Activated CD8-positive, alpha-beta memory T cell treated with anti-CD3 and anti-CD28 coated beads, Interleukin-2, amount 50 U/mL, for 4 hours (primary cell): ENCODE results near the gene SV2C.
"Not testable (repeated sequence)": the region's sequence is repeated elsewhere in the genome, so short reads cannot be mapped to it uniquely, and the experiment has no call there.

Experiments used
- DNase-seq: peaks from one replicate; pipeline ENCODE4 v3.0.0-alpha.2; 2020

The SV2C gene

GRCh38 chr5:76310208-76310607, 227.0 kb downstream of the SV2C start:
- DNase-seq: no peak

- no peak for DNase-seq
These were observed 229.6 kb downstream of the SV2C start for GRCh38 chr5:76312783-76313182.

DNA sequence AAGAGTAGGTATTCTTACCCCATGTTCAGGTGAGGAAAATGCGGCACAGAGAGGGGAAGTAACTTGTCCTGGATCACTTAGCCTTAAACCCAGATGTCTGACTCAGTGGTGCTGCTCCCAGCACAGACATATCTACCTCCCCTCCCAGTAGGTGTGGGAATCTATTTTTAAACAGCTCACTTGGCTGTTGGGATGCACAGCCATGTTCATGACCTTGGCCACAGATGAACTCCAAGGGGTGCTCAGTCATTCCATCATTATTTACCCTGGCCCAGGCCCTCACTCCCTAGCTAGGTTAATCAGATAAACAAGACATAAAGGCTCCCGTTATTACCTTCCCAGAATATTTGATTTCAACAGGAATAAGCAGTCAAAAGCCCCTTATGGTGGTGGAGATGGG, 231.5 kb downstream of the SV2C start:
- DNase-seq: no peak

GRCh38 chr5:76319673-76320072, 236.5 kb downstream of the SV2C start:
- no peak for DNase-seq

GRCh38 chr5:76323494-76323893, 240.3 kb downstream of the SV2C start:
- DNase-seq: not testable (repeated sequence)

GRCh38 chr5:76325326-76325725, 242.1 kb downstream of the SV2C start:
- no peak for DNase-seq

DNA sequence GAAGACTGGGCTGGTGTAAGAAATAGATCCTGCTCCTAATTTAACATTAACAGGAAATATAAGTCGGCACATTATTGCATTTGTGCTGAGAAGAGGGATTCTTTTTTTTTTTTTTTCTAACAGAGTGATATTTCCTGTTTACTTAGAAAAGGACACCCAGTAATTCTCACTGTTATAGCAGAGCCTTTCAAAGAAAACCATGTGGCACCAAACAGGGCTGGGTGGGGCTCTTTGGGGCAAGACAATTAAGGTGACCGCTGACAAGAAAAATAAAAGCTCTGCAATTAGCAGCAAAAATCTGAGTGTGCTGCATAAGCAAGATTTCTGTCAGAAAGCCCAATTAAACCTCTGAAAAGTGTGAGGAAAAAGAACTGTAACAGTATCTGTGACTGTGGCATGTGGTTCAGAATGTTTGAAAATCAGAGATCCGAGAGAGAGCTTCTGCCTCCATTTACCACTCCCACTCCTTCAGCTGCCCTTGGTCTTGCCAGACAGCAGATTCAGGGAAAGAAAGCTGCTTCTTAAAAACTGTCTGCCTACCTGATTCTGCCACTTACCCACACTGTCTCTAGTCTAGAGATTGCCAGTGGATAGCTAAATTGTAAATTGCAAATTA, 242.8 kb downstream of the SV2C start:
- no peak for DNase-seq

DNA sequence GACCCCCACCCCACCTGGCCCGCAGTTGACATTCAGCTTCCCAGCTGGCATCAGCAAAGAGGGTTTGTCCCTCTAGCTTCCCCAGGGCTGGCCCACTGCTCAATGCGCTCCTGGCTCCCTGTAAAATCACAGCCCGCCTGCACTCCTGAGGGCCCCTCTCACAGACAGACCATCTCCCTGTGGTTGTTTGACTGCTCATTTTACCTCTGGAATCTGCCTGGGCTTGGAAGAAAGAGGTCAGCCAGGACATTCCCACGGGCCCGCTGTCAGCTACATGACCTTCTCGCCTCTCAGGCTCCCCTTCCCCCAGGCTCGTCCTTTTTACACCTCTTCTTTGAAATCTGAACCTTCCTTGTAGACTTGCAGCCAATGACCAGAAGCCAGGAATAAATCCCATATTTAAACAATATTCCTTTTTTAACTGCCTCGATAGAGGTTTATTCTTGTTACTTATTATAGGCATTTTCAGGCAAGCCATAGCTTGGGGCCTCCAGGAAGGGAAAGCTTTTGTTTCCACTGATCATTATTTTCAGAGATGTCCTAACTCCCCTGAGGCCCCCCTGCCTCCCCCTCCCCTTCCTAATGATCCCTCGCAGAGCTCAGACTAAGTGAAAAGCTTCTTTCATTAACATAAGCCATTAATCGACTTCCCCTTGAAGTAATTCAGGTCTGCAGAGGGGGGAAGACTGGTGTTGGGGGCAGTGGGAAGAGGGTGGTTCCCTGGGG, 243.6 kb downstream of the SV2C start:
- no peak for DNase-seq

GRCh38 chr5:76329346-76329745, 246.2 kb downstream of the SV2C start:
- no peak for DNase-seq

GRCh38 chr5:76331126-76331525, 247.9 kb downstream of the SV2C start:
- DNase-seq: no peak

GRCh38 chr5:76332102-76332501, 248.9 kb downstream of the SV2C start:
- DNase-seq: no peak

DNA sequence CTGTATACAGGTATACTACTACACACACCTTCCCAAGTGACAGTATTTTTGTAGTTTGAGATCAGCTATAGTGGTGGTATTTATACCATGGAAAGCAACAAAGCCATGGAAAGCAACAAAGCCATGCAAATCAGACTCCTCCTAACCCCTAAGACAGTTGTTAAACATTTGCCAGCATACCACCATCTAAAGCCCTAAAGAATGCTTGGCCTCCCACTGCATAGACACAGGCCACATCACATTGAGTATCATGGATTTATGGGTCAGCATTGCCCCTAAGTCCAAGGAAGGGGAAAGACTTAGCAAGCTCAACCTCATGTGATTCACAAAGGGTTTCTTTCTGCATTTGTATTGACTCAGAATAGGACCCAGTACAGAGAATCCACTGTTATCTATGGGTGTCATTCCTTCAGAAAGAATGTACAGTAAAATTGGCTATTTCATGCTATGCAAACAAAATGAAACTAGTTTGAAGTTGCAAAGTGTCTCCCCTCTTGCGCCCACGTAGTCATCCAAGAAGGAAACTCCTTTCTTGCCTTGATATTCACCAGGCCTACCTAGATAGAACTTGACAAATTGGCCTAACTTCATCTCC, 249.5 kb downstream of the SV2C start:
- no peak for DNase-seq

DNA sequence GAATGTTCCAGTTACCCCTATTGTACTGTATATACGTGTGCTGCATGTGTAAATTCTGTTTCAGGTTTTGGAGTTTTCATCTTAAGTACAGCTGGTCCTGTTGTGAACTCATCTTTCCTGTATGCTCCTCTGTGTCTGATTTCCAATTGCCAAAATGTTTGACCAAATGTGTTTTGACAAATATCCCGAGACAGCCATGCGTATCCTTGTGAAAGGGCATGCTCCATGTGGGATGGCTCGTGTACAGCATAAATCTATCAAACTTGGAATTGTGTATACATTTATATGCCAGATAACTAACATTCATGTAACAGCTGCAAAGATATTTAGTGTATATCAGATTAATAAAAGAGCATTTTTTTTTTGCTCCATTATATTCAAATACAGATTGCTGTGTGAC, 250.4 kb downstream of the SV2C start:
- DNase-seq: no peak

DNA sequence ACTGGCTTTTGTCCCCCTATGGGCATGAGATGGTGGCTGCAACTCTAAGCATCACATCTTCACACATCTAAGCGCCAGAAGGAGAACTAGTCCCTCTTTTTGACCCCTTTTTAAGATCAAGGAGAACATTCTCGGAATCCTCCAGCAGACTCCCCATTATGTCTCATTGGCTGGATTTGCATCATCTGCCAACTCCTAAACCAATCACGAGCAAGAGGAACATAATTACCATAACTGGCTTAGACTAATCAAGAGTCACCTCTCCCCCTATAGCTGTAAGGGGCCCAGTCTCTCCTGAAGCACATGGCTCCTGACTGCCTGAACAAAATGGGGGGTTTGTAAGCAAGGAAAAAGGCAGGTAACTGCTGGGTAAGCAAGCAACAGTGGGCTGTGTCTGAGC, 251.4 kb downstream of the SV2C start:
- DNase-seq: no peak

GRCh38 chr5:76335451-76335850, 252.3 kb downstream of the SV2C start:
- DNase-seq: not testable (repeated sequence)

DNA sequence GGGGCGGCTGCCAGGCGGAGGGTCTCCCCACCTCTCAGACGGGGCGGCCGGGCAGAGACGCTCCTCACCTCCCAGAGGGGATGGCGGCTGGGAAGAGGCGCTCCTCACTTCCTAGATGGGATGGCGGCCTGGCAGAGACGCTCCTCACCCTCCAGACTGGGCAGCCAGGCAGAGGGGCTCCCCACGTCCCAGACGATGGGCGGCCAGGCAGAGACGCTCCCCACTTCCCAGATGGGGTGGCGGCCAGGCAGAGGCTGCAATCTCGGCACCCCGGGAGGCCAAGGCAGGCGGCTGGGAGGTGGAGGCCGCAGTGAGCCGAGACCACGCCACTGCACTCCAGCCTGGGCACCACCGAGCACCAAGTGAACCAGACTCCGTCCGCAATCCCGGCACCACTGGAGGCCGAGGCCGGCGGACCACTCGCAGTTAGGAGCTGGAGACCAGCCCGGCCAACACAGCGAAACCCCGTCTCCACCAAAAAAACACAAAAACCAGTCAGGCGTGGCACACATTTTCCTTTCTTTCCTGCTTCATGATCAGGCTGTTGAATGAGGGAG, 253.1 kb downstream of the SV2C start:
- not testable (repeated sequence) for DNase-seq

- peak; percentile 30 for DNase-seq
These were observed 254.8 kb downstream of the SV2C start for GRCh38 chr5:76337953-76338451.

- DNase-seq: no peak
These were observed 256.7 kb downstream of the SV2C start for GRCh38 chr5:76339919-76340318.

DNA sequence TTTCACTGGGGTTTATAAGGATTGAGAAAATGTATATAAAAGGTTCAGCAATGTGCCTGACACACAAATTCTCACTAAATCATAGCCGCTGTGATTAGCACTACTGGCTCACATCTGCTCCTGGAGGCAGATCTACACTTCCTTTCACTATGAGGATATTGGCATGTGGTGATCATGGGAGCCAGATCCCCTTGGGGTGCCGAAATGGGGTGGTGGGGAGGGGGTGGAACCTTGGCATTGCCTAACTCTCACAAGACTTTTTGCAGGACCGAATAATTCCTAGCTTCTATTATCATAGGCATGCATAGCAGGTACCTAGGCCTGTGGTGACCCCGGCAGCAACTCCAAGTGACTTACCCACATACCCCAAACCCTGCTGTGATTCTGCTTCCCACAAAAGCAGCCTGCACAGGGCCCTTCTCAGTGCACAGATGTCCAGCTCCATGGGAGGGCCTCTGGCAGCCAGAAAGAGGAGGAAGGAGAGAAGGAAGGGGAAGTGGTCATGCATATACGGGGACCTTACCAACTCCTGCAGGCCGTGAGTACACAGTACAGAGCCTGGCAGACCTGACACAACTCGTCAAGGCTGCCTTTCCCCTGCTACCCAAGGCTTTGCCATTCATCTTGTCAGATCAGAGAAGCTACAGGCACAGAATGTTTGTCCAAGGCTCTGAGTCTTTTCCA, 258.6 kb downstream of the SV2C start:
- DNase-seq: no peak

DNA sequence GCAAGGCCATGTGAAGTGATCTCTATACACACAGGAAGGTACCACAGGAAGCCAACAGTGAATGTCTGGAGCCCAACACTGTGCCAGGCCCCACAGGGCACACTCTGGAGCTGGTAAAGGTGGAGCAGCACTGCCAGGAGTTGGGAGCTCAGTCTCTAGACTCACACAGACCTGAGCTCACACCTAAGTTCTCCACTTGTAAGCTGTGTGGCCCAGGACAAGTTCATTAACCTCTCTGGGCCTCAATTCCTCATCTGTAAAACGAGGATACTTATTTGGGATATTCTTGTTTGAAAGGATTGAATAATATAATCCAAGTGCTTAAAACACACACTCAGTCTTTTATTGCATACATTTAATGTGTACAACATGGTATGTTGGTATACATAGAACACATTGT, 259.3 kb downstream of the SV2C start:
- DNase-seq: no peak

DNA sequence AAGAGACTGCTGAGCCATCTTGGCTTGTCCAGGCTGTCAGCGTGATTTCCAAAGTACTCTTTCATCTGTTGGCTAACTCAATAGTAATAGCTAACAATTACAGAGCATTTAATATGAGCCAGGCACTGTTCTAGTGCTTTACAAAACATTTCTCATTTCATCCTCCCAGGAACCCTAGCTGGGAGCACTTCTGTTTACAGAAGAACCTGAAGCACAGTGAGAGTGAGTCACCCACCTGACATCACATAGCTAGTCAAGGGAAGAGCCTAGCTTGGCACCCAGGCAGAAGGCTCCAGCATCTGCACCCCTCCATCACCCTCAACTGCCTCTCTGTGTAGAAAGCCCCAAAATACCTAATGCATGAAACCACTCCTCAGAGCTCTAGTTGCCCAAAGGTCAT, 262.4 kb downstream of the SV2C start:
- DNase-seq: no peak

GRCh38 chr5:76351176-76351575, 268.0 kb downstream of the SV2C start:
- no peak for DNase-seq

DNA sequence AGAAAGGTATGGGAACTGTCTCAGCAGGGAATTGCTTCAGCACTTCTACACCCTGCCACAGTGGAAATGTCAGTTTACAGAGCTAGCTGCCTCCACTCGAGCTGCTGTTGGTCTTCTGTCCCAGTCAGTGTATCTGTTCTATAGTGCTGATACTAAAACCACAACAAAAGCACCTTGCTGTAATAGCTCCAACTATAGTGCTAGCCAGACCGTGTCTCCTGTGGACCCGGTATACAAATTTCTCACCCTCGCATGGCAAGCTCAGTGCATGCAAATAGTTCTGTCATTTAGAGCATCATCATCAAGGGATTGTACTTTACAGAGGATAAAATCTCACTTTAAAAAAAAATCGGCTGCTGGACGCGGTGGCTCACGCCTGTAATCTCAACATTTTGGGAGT, 268.4 kb downstream of the SV2C start:
- DNase-seq: no peak
